ENCODE data around the gene EFCAB14.
"Not testable (repeated sequence)": the region's sequence is repeated elsewhere in the genome, so short reads cannot be mapped to it uniquely, and the experiment has no call there.

Gene EFCAB14

GRCh38 chr1:46718340-46718726, 581 bp downstream of the EFCAB14 start:
- Mint-ChIP-seq H3K4me1 (peaks cover 40% of the 10 kb centered on the region), H3K4me3 (peak overlapping the region; percentile 86), H3K36me3 (ENCODE audit: insufficient read depth) (peaks cover 40% of the 10 kb centered on the region), H3K27me3 (no peaks in the 10 kb centered on the region), H3K9me3 (no peaks in the 10 kb centered on the region), H3K27ac (ENCODE audit: low read depth) (peak overlapping the region; percentile 75)
- ATAC-seq (replicated peaks; ENCODE audit: extremely low read depth, poor library complexity, severe bottlenecking) (no peak), DNase-seq (ENCODE audit: low spot score in 2 of 2) (no peak)

GRCh38 chr1:46717654-46718053, 1.3 kb downstream of the EFCAB14 start:
- Mint-ChIP-seq H3K4me1 (peaks cover 40% of the 10 kb centered on the region), H3K27me3 (no peaks in the 10 kb centered on the region), H3K36me3 (ENCODE audit: insufficient read depth) (peaks cover 45% of the 10 kb centered on the region)

GRCh38 chr1:46714976-46715375, 3.9 kb downstream of the EFCAB14 start:
- H3K36me3 Mint-ChIP-seq (ENCODE audit: insufficient read depth), result peaks cover 59% of the 10 kb centered on the region

More at GRCh38 chr1:46717654-46718053, 1.3 kb downstream of the EFCAB14 start:
- ATAC-seq (replicated peaks; ENCODE audit: extremely low read depth, poor library complexity, severe bottlenecking) (no peak), DNase-seq (ENCODE audit: low spot score in 2 of 2) (no peak)
- Mint-ChIP-seq H3K27ac (ENCODE audit: low read depth) (peak overlapping the region; percentile 75), H3K4me3 (peak overlapping the region; percentile 86), H3K9me3 (no peaks in the 10 kb centered on the region)

GRCh38 chr1:46708121-46708520, 10.8 kb downstream of the EFCAB14 start:
- H3K4me1 Mint-ChIP-seq, result peaks cover 31% of the 10 kb centered on the region
- no peaks in the 10 kb centered on the region for H3K9me3 Mint-ChIP-seq
- H3K27me3 Mint-ChIP-seq, result no peaks in the 10 kb centered on the region
- no peak overlapping the region for H3K27ac Mint-ChIP-seq (ENCODE audit: low read depth)
- peaks cover 64% of the 10 kb centered on the region for H3K36me3 Mint-ChIP-seq (ENCODE audit: insufficient read depth)
- ATAC-seq (replicated peaks; ENCODE audit: extremely low read depth, poor library complexity, severe bottlenecking) (no peak), DNase-seq (ENCODE audit: low spot score in 2 of 2) (no peak)
- no peak overlapping the region for H3K4me3 Mint-ChIP-seq

More at GRCh38 chr1:46714976-46715375, 3.9 kb downstream of the EFCAB14 start:
- DNase-seq (ENCODE audit: low spot score in 2 of 2), result no peak
- H3K4me3 Mint-ChIP-seq, result no peak overlapping the region
- no peaks in the 10 kb centered on the region for H3K9me3 Mint-ChIP-seq
- no peak for ATAC-seq (replicated peaks; ENCODE audit: extremely low read depth, poor library complexity, severe bottlenecking)
- H3K27ac Mint-ChIP-seq (ENCODE audit: low read depth), result no peak overlapping the region
- H3K4me1 Mint-ChIP-seq, result peaks cover 53% of the 10 kb centered on the region
- no peaks in the 10 kb centered on the region for H3K27me3 Mint-ChIP-seq

GRCh38 chr1:46705408-46705807, 13.5 kb downstream of the EFCAB14 start:
- Mint-ChIP-seq H3K4me1 (peaks cover 44% of the 10 kb centered on the region), H3K27ac (ENCODE audit: low read depth) (no peak overlapping the region), H3K9me3 (no peaks in the 10 kb centered on the region), H3K36me3 (ENCODE audit: insufficient read depth) (peaks cover 59% of the 10 kb centered on the region), H3K27me3 (no peaks in the 10 kb centered on the region), H3K4me3 (no peak overlapping the region)
- no peak for DNase-seq (ENCODE audit: low spot score in 2 of 2)
- no peak for ATAC-seq (replicated peaks; ENCODE audit: extremely low read depth, poor library complexity, severe bottlenecking)

GRCh38 chr1:46703927-46704641, 14.8 kb downstream of the EFCAB14 start:
- ATAC-seq (replicated peaks; ENCODE audit: extremely low read depth, poor library complexity, severe bottlenecking) (no peak), DNase-seq (ENCODE audit: low spot score in 2 of 2) (no peak)
- H3K9me3 Mint-ChIP-seq, result no peaks in the 10 kb centered on the region
- no peaks in the 10 kb centered on the region for H3K27me3 Mint-ChIP-seq
- no peak overlapping the region for H3K4me3 Mint-ChIP-seq
- no peak overlapping the region for H3K27ac Mint-ChIP-seq (ENCODE audit: low read depth)
- H3K4me1 Mint-ChIP-seq, result peaks cover 46% of the 10 kb centered on the region
- peaks cover 53% of the 10 kb centered on the region for H3K36me3 Mint-ChIP-seq (ENCODE audit: insufficient read depth)

- H3K27ac Mint-ChIP-seq (ENCODE audit: low read depth), result no peak overlapping the region
- H3K27me3 Mint-ChIP-seq, result no peaks in the 10 kb centered on the region
- DNase-seq (ENCODE audit: low spot score in 2 of 2), result no peak
- no peak overlapping the region for H3K4me3 Mint-ChIP-seq
- no peaks in the 10 kb centered on the region for H3K9me3 Mint-ChIP-seq
- no peak for ATAC-seq (replicated peaks; ENCODE audit: extremely low read depth, poor library complexity, severe bottlenecking)
- H3K4me1 Mint-ChIP-seq, result peaks cover 58% of the 10 kb centered on the region
- peaks cover 46% of the 10 kb centered on the region for H3K36me3 Mint-ChIP-seq (ENCODE audit: insufficient read depth)
These were observed 19.2 kb downstream of the EFCAB14 start for GRCh38 chr1:46699666-46700065.

- Mint-ChIP-seq H3K4me1 (peaks cover 40% of the 10 kb centered on the region), H3K4me3 (no peak overlapping the region), H3K27ac (ENCODE audit: low read depth) (peak overlapping the region; percentile 35), H3K27me3 (no peaks in the 10 kb centered on the region), H3K9me3 (no peaks in the 10 kb centered on the region), H3K36me3 (ENCODE audit: insufficient read depth) (peaks cover 42% of the 10 kb centered on the region)
- no peak for DNase-seq (ENCODE audit: low spot score in 2 of 2)
- no peak for ATAC-seq (replicated peaks; ENCODE audit: extremely low read depth, poor library complexity, severe bottlenecking)
These were observed 21.9 kb downstream of the EFCAB14 start for GRCh38 chr1:46697053-46697452.

- not testable (repeated sequence) for H3K27ac Mint-ChIP-seq (ENCODE audit: low read depth); H3K27me3 Mint-ChIP-seq; ATAC-seq (replicated peaks; ENCODE audit: extremely low read depth, poor library complexity, severe bottlenecking); H3K4me3 Mint-ChIP-seq; H3K9me3 Mint-ChIP-seq; DNase-seq (ENCODE audit: low spot score in 2 of 2)
- H3K4me1 Mint-ChIP-seq, result peaks cover 20% of the 10 kb centered on the region
- peaks cover 52% of the 10 kb centered on the region for H3K36me3 Mint-ChIP-seq (ENCODE audit: insufficient read depth)
These were observed 24.2 kb downstream of the EFCAB14 start for GRCh38 chr1:46694676-46695075.

- H3K27me3 Mint-ChIP-seq, result no peaks in the 10 kb centered on the region
- ATAC-seq (replicated peaks; ENCODE audit: extremely low read depth, poor library complexity, severe bottlenecking), result no peak
- no peak for DNase-seq (ENCODE audit: low spot score in 2 of 2)
- H3K4me1 Mint-ChIP-seq, result peaks cover 8% of the 10 kb centered on the region
- H3K4me3 Mint-ChIP-seq, result no peak overlapping the region
- H3K27ac Mint-ChIP-seq (ENCODE audit: low read depth), result no peak overlapping the region
- H3K9me3 Mint-ChIP-seq, result no peaks in the 10 kb centered on the region
- H3K36me3 Mint-ChIP-seq (ENCODE audit: insufficient read depth), result peaks cover 60% of the 10 kb centered on the region
These were observed 25.8 kb downstream of the EFCAB14 start for GRCh38 chr1:46692811-46693770.

GRCh38 chr1:46691997-46692790, 26.7 kb downstream of the EFCAB14 start:
- Mint-ChIP-seq H3K9me3 (no peaks in the 10 kb centered on the region), H3K36me3 (ENCODE audit: insufficient read depth) (peaks cover 61% of the 10 kb centered on the region), H3K27me3 (no peaks in the 10 kb centered on the region), H3K27ac (ENCODE audit: low read depth) (no peak overlapping the region), H3K4me3 (no peak overlapping the region), H3K4me1 (peaks cover 6% of the 10 kb centered on the region)
- ATAC-seq (replicated peaks; ENCODE audit: extremely low read depth, poor library complexity, severe bottlenecking) (no peak), DNase-seq (ENCODE audit: low spot score in 2 of 2) (no peak)

GRCh38 chr1:46690931-46691421, 27.9 kb downstream of the EFCAB14 start:
- peaks cover 65% of the 10 kb centered on the region for H3K36me3 Mint-ChIP-seq (ENCODE audit: insufficient read depth)

More at GRCh38 chr1:46690931-46691421, 27.9 kb downstream of the EFCAB14 start:
- H3K9me3 Mint-ChIP-seq, result no peaks in the 10 kb centered on the region
- no peak overlapping the region for H3K4me3 Mint-ChIP-seq
- H3K4me1 Mint-ChIP-seq, result peaks cover 6% of the 10 kb centered on the region
- H3K27ac Mint-ChIP-seq (ENCODE audit: low read depth), result peak overlapping the region; percentile 58
- no peak for ATAC-seq (replicated peaks; ENCODE audit: extremely low read depth, poor library complexity, severe bottlenecking)
- no peak for DNase-seq (ENCODE audit: low spot score in 2 of 2)
- H3K27me3 Mint-ChIP-seq, result no peaks in the 10 kb centered on the region
